GM12892 (cell line): ENCODE measurements around the gene PLEKHG2.

Source experiments
- POLR2A ChIP-seq: IDR thresholded peaks from 2 replicates; pipeline ENCODE4 v1.6.1; 2011; ENCODE audit warnings: low read depth, low read length, control low read depth
- POLR2AphosphoS5 ChIP-seq: IDR thresholded peaks from 2 replicates; pipeline ENCODE4 v1.6.1; 2011; ENCODE audit warnings: low read depth, low read length, control low read depth
- TAF1 ChIP-seq: IDR thresholded peaks from 2 replicates; pipeline ENCODE4 v1.6.1; 2011; ENCODE audit warnings: low read depth, mild to moderate bottlenecking, control low read depth, low read length, borderline replicate concordance

DNA sequence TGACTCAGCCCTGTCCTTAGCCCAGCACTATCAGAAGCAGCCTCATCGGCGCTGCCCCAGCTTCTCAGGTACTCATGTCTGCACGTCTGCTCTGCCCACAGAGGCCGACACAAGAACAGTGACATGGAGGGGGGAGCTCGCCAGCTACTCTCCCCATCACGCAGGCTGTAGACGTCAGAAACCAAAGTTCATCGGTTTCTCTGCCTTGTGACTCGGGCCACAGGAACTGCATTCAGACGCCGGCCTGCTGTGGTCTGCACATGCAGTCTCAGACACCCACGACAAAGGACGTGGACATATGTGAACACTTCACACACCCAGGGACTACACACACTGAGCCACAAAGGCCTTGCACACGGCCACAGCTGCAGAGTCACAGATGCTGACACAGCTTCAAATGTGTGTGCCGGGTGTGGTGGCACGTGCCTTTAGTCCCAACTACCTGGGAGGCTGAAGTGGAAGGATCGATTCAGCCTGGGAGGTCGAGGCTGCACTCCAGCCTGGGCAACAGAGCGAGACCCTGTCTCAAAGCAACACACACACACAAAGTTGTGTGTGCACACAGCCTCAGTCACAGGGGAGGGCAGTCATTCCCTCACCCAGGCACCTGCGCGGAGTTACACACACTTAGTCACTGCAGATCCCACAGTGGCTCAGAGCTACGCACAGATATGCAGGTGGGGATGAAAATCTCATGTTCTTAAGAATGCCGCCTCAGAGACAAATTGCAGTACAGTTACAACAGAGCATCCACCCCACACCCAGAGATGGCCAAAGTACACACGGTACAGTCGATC lies 10.7 kb upstream of the PLEKHG2 start:
- TF ChIP-seq POLR2A: no peak
- peak; percentile 53; the same call in 1 of the 2 replicates for TF ChIP-seq TAF1
- TF ChIP-seq POLR2AphosphoS5: 0 out of 2 replicates have a peak, but pooled peaks have one; percentile 47
